Middle frontal gyrus (tissue), 1 donor: ENCODE measurements around the gene SOCS1.
"Not testable (repeated sequence)": the region's sequence is repeated elsewhere in the genome, so short reads cannot be mapped to it uniquely, and the experiment has no call there.

ENCODE experiments used
- DNase-seq: peaks from one replicate; pipeline ENCODE4 v3.0.0-alpha.2; 2015; ENCODE audit warnings: low spot score; ENCODE audit errors: extremely low spot score

Gene SOCS1

DNA sequence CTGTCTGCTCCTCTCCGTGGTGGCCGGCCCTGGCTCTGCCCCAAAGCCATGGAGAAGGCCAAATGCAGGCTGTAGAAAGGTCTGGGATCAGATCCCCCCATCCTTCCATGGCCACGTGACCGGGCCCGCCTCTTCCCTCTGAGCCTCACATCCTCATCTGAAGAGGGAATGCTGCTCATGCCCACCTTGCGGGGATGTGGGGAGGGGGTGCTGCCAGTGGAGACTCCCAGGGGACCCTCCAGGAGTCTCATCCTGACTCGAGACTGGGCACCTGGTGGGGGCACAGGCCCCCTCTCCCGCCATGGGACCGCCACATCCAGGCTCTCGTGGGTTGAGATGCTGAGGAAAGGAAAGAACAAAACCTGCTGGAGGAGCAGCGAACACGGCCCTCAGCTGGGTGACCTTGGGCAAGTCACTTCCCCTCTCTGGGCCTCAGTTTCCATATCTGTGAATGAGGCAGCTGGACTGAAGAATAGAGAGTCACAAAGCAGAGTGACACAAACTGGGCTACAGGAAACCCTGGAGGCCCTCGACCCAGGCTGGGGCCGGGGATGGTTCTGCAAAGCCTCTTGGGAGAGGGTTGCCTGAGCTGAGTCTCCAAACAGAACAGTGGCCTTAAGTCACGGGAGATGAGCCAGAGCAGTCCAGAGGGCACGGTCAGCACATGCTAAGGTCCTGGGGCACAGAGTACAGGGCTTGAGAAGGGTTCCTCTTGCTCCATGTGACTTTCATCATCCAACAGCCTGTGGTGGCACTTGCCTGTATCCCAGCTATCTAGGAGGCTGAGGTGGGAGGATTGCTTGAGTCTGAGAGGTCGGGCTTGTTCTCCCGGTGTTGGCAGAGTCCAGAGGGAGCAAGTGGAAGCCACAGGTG lies 30.1 kb downstream of the SOCS1 start:
- DNase-seq: no peak

DNA sequence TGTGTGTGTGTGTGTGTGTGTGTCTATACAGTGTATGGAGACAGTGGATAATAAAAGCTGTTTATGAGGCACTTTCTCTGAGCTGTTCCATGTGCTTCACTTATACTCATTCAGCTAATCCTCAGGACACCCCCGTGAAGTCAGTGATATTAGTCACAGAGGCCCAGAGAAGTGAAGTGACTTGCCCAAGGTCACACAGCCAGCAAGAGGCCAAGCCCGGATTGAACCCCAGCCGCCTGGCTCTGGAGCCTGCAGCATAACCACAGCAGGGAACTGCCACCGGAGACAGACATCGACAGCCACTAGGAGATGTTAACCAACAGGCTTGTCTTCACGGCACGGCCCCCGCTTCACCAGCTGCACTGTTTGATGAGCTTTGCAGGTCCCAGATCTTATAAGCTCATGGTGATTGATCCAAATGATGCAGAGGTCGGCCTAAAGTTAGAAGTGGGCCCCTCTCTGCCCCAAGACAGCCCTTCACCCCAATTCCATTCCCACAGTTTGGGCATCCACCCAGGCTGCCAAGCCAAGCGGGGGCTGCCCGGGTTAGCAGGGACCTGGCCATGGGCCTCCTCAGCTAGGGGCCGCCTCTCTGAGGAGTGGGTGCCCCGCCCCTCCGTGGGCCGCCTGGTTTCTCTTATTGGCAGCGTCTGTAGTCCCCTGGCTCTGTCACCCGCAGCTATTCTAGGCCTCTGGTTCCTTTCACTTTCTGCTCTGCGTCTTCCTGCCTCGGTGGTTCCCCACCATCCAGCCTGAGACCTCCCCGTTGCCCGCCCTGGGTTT lies 30.9 kb downstream of the SOCS1 start:
- DNase-seq: no peak

DNA sequence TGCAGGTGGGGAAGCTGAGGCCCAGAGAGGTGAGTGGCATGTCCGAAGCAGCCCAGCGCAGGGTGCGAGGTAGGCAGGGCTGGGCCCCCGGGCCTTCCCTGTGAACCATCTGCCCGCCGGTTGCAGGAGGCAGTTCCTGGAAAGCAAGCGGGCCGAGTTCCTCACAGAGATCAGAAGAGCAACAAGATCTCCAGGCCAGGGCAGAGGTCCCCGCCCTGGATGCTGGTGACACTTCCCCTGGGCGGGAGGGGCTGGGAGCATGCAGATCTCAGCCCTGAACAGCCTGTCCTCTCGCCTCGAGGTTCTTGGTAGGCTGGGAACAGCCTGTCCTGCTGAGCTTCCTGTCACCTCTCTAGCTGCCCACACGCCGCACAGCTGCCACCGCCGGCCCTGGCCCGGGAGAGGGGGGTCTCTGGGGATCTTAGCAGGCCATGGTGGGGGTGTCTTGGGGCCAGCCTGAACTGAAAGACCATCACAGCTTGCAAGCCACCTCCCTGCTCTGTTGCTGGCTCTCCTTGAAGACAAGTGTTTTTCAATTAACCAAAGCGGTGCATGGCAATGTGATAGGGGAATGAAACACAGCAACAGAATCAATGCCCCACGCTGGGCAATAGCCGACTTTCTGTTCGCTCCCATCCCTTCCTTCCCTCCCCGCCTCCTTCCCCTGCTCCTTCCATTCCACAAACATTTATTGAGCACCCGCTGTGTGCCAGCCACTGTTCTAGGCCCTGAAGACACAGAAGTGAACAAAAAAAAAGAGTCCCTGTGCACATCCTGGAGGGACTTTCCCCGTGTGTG lies 31.7 kb downstream of the SOCS1 start:
- DNase-seq: no peak

DNA sequence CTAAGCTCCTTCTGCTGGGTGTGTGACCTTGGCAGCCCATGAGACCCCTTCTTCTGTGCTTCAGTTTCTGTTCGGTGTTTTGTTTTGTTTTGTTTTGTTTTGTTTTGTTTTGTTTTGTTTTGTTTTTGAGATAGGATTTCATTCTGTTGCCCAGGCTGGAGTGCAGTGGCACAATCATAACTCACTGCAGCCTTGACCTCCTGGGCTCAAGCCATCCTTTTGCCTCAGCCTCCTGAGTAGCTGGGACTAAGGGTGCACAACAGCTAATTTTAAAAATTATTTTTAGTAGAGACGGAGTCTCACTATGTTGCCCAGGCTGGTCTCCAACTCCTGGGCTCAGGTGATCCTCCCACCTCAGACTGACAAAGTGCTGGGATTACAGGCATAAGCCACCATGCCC lies 35.5 kb downstream of the SOCS1 start:
- not testable (repeated sequence) for DNase-seq

DNA sequence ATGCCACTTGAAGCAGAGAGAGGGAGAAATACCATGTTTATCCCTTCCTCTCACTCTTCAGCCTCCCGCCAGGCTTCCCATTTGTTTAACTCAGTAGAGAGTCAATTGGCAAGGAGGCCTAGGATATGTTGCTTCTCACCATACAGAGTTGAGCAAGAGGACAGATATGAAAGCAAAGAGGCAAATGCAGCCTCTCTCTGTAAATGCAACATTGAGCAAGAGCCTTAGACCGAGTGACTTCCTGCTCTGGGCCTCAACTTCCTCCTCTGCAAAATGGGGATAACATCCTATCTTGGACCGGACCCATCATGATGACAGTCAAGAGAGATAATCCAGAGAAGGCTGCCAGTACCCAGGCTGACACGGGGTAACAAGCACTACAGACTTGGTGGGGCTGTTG lies 36.8 kb downstream of the SOCS1 start:
- DNase-seq: no peak

DNA sequence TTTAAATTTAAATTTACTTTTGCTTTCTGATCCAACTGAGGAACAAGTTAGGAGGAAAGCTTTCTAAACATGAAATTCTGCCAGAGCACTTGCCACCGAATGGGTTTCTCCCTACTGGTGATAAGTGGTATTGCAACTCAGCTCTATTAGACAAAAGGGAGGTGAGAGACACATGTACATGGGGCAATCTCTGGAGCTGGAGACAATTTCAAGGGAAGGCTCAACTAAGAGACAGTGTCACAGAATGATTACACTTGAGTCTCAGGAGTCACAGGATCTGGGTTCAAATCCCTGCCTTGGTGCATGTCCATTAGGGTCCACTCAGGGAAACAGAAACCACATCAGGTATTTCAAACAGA lies 37.4 kb downstream of the SOCS1 start:
- DNase-seq: no peak

DNA sequence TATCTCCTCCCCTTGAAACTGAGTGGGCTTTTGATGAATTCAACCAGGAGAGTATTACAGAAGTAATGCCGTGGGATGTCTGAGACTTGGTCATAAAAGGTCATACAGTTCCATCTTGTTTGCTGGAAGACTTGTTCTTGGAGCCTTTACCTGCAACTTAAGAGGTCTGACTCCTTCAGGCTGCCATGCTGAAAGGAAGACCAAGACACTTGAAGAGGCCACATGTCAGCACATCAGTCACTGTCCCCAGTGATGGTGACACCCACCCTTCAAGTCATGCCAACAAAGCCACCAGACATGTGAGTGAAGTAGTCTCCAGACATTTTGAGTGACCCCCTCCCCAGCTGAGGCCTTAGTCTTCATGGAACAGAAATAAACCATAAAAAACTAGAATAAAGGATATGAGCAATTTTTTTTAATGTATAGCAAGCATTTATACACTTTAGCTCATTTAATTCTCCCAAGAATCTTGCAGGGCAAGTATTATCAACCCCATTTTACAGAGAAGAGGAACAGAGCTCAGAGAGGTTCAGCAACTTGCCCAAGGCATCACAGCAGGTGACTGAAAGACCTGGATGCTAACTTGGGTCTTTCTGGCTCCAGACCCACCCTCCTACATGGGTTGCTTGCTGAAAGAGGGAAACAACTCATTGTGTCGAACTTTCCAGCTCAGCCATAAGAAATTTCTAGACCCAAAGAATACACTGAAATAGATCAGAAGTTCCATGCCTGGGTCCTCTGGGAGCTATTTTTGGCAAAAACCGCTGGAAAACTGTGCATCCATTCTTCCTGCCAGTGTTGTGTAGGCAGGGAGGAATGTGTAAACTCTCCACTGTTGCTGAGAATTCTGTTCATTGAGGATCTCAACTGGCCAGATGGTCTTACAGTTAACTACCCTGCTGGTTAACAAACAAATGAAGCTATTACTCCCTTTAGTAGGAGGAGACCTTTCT lies 38.1 kb downstream of the SOCS1 start:
- no peak for DNase-seq

DNA sequence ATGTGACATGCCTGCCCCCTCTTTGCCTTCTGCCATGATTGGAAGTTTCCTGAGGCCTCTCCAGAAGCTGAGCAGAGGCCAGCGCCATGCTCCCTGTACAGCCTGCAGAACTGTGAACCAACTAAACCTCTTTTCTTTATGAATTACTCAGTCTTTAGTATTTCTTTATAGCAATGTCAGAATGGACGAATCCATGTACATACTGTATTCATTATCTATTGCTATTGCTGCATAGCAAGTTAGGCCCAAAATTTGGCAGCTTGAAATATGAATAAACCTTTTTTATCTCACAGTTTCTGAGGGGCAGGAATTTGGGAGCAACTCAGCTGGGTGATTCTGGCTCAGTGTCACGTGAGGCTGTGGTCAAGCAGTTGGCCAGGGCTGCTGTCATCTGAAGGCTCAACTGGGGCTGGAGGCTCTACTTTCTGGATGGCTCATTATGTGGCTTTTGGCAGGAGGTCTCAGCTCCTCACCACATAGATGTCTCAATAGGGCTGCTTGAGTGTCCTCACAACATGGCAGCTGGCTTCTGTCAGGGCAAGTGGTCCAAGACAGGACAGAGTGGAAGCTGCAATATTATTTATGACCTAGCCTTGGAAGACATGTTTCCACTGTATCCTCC lies 40.0 kb downstream of the SOCS1 start:
- no peak for DNase-seq

DNA sequence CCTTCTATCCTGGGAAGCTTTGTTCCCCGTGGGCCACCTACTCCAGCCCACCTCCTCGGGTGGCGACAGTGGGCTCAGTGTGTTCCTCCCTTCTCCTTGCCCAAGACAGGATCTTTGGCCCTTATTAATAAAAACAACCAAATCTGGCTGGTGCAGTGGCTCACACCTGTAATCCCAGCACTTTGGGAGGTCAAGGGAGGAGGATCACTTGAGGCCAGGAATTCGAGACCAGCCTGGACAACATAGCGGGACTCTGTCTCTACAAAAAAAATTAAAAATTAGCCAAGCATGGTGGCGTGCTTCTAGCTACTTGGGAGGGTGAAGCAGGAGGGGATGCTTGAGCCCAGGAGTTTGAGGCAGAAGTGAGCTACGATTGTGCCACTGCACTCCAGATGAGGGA lies 42.2 kb downstream of the SOCS1 start:
- DNase-seq: no peak

DNA sequence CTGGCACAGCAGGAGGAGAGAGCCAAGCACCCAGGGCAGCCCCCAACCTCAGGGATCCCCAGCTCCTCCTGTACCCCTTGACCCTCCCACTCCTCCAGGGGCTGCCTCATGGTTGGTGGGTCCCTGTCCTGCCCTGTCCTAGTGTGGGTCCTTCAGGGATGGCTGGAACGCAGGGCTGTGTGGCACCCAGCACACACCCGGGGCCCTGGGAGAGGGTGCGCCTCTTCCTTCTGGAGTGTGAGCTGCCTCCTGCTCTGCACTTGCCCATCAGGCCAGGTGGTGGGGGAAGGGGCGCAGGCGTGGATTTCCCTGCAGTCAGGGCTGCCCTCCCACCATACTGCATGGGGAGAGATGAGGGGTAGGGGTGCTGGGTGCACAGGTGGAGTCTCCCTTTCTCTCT lies 42.6 kb downstream of the SOCS1 start:
- no peak for DNase-seq

DNA sequence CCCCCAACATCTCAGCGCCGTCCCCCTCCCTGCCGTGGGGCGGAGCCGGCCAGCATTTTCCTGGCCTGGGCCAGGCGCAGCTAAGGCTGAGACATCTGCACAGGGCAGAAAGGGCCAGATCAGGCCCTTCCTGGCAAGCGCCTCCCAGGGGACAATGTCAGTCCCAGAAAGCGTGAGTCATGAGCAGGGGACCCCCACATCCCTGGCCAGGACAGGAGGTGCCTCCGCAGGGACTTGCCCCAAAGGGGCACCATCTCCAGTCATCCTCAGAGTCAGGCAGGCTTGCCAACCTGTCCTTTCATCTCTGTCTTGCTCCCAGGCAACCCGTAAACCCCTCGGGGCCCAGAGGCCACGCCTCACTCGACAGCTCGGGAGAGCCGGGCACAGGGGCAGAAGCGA lies 43.2 kb downstream of the SOCS1 start:
- no peak for DNase-seq

DNA sequence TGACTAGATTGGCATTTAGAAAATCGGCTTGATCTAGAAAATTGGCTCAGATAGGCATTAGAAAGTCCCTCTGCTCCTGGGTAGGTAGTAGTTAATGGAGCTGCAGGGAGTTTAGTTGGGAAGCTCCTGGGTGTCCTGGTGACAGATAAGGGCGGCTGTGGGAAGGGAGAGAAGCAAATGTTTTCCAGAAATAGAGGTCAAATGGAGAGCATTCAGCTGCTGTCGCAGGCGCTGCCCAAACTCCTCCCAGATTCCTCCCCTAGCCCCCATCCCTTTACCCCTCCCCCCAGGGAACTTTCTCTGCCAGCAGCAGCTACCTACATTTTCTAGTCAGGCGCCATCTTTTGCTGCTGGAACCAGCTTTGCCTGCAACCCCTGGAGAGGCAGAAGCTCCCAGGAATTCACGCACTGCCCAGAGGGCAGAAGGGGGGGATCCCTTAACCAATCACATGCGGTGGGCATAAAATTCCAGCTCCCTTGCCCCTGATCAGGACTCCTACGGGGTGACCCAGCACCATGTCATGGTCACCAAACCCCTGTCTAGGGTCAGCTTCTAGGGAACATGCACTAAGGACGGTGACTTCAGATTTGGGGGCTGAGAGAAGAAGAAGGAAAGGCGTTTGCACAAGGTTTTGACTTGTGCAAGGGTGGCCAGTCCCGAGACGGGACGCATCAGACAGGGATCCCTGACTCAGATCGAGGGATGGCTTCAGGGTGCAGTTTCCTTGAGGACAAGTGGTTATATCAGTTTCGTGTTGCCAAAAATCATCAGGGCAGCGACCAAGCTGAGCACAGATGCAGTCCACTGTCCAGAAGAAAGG lies 43.8 kb downstream of the SOCS1 start:
- no peak for DNase-seq

DNA sequence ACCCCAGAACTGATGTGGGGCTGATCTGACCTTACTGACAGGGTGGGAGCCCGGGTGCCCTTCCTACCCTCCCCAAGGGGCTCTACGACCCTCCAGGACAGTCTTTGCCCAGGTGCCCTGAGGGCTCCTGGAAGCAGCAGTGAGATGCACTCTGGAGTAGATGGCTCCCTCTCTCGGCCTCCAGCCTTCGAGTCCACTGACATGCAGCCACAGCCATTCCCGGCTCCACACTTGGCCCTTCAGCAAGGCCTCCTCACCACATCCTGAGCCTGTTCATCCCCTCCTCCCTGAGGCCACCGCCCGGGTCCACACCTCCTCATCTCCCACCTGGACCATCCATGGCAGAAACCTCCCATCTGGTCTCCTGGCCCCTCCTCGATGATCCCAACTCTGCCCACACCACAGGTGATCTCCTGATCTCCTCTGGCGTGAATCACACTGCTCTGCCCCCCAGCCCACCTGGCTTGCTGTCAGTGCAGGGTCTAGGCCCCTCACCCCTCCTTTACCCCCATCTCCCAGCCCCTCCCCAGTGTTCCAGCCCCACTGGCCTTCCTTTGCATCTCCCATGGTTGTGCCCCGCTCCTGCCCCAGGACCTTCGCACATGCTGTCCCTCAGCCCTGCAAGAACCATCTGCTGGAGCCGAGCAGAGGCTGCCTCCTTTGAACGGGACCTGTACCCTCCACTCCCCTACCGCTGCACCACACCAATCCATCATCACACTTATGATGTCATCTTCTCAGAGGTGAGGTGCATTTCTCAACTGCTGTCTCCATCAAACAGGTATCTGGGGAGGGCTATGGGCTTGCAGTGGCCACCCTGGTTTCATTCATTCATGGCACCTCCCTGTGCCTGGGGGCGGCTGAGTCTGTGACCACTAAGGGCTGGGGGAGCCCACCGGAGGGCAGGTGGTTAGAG lies 44.7 kb downstream of the SOCS1 start:
- no peak for DNase-seq

DNA sequence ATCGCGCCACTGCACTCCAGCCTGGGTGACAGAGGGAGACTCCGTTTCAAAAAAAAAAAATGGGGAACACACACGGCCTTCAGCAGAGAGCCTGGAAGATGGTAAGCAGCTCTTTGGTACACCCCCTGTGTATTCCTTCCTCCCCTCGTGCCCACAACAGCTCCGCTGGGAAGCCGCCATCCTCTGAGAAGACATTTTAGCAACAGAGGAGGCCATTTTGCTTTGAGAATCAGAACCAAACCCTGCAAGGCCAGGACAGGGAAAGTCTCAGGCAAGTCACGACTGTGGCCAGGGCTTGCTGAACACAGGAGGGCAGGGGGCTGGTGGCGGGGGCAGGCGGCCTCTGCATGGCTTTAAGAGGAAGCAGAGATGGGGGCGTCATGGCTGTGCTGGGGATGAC lies 45.7 kb downstream of the SOCS1 start:
- DNase-seq: no peak

DNA sequence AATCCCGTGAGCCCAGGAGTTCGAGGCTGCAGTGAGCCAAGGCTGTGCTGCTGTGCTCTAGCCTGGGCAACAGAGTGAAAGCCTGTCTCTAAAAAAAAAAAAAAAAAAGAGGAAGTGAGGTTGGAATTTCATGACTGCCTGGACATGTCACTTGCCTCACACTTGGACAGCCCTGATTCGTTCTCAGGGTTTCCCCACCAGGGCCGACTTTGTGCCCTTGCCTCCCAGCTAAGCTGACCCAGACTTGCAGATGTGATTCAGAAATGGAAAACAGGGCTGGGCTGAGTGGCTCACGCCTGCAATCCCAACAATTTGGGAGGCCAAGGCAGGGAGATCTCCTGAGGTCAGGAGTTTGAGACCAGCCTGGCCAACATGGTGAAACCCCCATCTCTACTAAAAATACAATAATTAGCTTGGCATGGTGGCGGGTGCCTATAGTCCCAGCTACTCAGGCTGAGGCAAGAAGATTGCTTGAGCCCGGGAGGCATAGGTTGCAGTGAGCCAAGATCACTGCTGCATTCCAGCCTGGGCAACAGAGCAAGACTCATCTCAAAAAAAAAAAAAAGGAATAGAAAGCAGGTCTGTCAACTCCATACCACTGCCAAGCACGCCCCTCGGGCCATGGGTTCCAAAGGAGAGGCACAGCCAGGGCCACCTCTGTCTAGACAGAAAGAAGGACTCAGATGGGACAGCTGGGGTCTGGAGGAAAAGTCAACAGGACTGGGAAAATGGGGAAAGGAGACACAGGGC lies 46.9 kb downstream of the SOCS1 start:
- DNase-seq: no peak

DNA sequence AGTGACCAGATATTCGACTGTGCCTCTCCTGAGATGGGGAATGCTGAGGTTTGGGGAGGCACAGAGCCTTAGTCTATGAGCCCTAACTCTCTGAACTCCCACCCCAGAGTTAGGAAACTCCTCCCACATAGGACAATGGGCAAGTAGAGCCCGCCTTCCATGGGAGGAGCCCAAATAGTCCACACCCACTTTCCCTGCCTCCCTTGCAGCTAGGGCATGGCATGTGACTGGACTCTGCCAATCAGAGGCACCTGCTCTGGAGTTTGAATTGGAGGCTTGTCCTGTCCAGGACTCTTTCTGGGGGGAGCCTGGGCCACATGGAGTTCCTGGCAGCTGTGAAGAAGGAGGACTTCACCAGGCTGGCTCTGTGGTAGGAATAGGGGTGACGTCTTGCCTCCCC lies 48.4 kb downstream of the SOCS1 start:
- DNase-seq: no peak

DNA sequence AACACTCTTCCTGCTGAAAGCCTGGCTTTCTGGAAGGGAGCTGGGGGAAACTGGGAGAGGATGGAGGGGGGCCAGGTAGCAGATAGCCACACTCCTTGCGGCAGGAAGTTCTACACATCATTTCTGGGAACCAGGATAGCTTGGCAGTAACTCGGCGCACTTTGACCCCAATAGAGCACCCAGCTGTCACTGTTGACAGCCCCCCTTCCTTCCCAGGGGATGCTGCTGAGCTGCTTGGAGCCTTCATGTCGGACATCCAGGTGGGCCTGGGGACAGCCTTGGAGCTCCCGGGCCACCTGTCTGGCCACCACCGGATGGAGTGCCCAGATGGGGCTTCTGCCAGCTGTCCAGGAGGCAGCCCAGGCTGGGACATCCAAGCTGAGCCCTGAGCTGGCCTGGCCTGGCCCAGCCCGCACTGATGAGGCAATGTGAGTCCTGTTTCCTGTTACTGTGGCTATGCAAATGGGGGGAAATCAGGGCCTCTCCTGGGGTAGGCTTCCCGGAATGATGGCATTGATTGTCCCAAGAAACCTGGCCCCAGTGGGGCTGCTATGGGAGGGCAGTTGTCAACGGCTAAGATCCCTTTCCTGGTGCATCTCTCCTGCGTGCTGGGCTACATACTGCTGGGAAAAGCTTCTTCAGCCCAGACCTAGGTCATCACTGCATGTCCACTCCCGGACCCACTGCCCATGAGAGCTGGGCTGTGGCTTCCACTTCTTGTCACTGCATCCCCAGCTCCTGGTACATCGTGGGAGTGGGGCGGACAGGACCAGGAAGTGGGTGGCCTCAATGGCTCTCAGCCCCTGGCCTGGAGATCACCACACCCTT lies 50.0 kb downstream of the SOCS1 start:
- no peak for DNase-seq
